Transverse colon (tissue), 4 donors: ENCODE measurements around the gene LTA4H. TPM values are rescaled to one million over a fixed set of nuclear protein-coding genes. Genes with fewer than 3 reads are reported as not detected.
A peak's percentile ranks its signal among the peaks of the same experiment; 100 is the strongest.

Source experiments
- DNase-seq: peaks from one replicate; pipeline ENCODE4 v3.0.0-alpha.2; 2019
- H3K27ac ChIP-seq, 4 donors: fragments of 200-600 bp; sonication (generic); 2 replicates each; pipeline ENCODE4 v1.5.1; 2016 to 2018; ENCODE audit warnings: inconsistent platforms in 4 of 4
- H3K27me3 ChIP-seq: fragments of 200-600 bp; sonication (generic); 2 replicates; pipeline ENCODE4 v1.5.1; 2017; ENCODE audit warnings: inconsistent platforms
- H3K36me3 ChIP-seq, 4 donors: fragments of 200-600 bp; sonication (generic); 2 replicates each; pipeline ENCODE4 v1.5.1; 2017 to 2019; ENCODE audit warnings: inconsistent platforms in 4 of 4
- H3K4me1 ChIP-seq, 4 donors: fragments of 200-600 bp; sonication (generic); 2 replicates each; pipeline ENCODE4 v1.5.1; 2017 to 2020; ENCODE audit warnings: inconsistent platforms in 4 of 4
- H3K4me3 ChIP-seq, 4 donors: fragments of 200-600 bp; sonication (generic); 1 replicate in 1 of 4; 2 replicates in 3 of 4; pipeline versions ENCODE4 v1.5.1 to v1.6.1; 2017 to 2019; ENCODE audit warnings: inconsistent platforms in 4 of 4
- H3K9me3 ChIP-seq, 2 donors: fragments of 200-600 bp; sonication (generic); 2 replicates each; pipeline ENCODE4 v1.5.1; 2017 to 2019; ENCODE audit warnings: inconsistent platforms in 2 of 2
- EP300 ChIP-seq: sonication (generic); formaldehyde crosslinking; IDR thresholded peaks from one replicate; pipeline ENCODE4 v1.6.1; 2017; ENCODE audit warnings: antibody characterized with exemption, low read depth
- POLR2A ChIP-seq: fragments of 450-650 bp; IDR thresholded peaks from one replicate; pipeline ENCODE4 v1.6.1; 2016; ENCODE audit warnings: antibody characterized with exemption, mild to moderate bottlenecking, moderate library complexity
- POLR2AphosphoS5 ChIP-seq, 3 donors: sonication (generic); formaldehyde crosslinking; IDR thresholded peaks; one replicate each; pipeline ENCODE4 v1.6.1; 2016; ENCODE audit warnings: antibody characterized with exemption in 3 of 3
- WGBS, 2 donors: methylation state at CpG; one replicate each; pipeline ENCODE4 v1.1.5; 2018; ENCODE audit warnings: low coverage in 1 of 2; 5-methylcytosine and 5-hydroxymethylcytosine counted together
- in situ Hi-C, 4 donors: fragments of 200-750 bp; cut with MboI; loops; one replicate each; pipeline versions ENCODE4 v1.15.0 to v1.15.1; 2017; ENCODE audit warnings: low sequenced_read_pairs in 3 of 4, low pct_ligation_motif_present in 1 of 4, low pct_unique_long_range_greater_than_20kb in 1 of 4
- intact Hi-C: fragments of 100-400 bp; cut with DNase I; formaldehyde crosslinking; loops from one replicate; pipeline ENCODE4 v1.15.1; 2023; ENCODE audit warnings: low total_unique reads
- total RNA-seq, 4 donors: library from RNA; depleted of rRNA; stranded (reverse); fragments of >200 nt; gene quantifications; one replicate each; pipeline ENCODE4 v1.1.0, GENCODE V29; 2016
- TF ChIP-seq, protein P1 (sequence below), 5 experiments: fragments of 200-600 bp in 3 of 5; fragments of 450-650 bp in 2 of 5; sonication (generic) in 3 of 5; IDR thresholded peaks; 1 replicate in 2 of 5; 2 replicates in 3 of 5; pipeline ENCODE4 v1.5.1; 2016 to 2017; ENCODE audit warnings: antibody characterized with exemption in 5 of 5, inconsistent platforms in 3 of 5, mild to moderate bottlenecking in 2 of 5, moderate library complexity in 1 of 5

Gene LTA4H
- total RNA-seq, 4 donors from 2014 or later, result 22.4 to 91.9 (median 63.6) TPM

DNA sequence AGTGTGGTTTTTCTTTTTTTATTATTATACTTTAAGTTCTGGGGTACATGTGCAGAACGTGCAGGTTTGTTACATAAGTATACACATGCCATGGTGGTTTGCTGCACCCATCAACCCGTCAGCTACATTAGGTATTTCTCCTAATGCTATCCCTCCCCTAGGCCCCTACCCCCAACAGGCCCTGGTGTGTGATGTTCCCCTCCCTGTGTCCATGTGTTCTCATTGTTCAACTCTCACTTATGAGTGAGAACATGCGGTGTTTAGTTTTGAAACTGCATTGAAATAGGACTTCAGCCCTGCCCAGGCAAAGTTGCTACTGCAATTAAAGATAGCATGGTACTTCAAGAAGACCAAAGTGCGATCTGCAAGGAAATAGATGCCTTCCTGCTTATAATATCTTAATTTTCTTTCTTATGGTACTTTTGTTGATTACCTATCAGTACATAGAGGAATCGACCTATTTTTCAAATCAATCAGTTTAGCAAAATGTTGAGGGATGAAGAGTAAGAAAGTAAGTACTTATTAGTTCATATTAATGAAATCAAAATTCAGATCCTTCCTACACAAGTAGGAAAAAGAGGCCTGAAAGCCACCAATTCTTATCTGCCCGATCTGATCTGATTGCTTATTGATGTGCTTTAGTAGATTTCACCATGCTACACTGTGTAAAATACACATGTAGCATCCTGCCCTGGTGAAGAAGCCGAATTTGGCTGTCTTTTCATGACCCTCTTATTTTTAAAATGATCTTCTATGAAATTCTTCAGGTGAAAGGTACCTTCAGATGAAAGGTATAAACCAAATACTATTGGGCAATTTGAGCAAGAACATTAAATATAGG is 1.6 kb downstream of the LTA4H start:
- Histone ChIP-seq H3K4me1 (peaks cover 9 to 27% (median 14%) of the 10 kb centered on the region in 4 donors), H3K27me3 (no peaks in the 10 kb centered on the region), H3K27ac (peak overlapping the region in 3 of 4 donors; percentile 86 to 94 (median 91)), H3K9me3 (no peaks in the 10 kb centered on the region), H3K4me3 (peak overlapping the region in 1 of 4 donors; percentile 95), H3K36me3 (no peaks in the 10 kb centered on the region)
- in situ Hi-C loops, result no loop called here
- intact Hi-C loops, result no loop called here
- TF ChIP-seq POLR2A (no peak), POLR2AphosphoS5 (IDR thresholded peaks at IDR 0.05) (no peak), EP300 (no peak)
- TF ChIP-seq, protein P1, sequence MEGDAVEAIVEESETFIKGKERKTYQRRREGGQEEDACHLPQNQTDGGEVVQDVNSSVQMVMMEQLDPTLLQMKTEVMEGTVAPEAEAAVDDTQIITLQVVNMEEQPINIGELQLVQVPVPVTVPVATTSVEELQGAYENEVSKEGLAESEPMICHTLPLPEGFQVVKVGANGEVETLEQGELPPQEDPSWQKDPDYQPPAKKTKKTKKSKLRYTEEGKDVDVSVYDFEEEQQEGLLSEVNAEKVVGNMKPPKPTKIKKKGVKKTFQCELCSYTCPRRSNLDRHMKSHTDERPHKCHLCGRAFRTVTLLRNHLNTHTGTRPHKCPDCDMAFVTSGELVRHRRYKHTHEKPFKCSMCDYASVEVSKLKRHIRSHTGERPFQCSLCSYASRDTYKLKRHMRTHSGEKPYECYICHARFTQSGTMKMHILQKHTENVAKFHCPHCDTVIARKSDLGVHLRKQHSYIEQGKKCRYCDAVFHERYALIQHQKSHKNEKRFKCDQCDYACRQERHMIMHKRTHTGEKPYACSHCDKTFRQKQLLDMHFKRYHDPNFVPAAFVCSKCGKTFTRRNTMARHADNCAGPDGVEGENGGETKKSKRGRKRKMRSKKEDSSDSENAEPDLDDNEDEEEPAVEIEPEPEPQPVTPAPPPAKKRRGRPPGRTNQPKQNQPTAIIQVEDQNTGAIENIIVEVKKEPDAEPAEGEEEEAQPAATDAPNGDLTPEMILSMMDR (IDR thresholded peaks at IDR 0.05), result no peak
- peak; percentile 32 for DNase-seq
- WGBS, 2 donors, result 49 to 59% methylated on average over 7 of the region's 7 CpGs

GRCh38 chr12:96029826-96030225 is 5.6 kb downstream of the LTA4H start:
- Histone ChIP-seq H3K27ac (no peak overlapping the region), H3K4me1 (peaks cover 9 to 26% (median 14%) of the 10 kb centered on the region in 4 donors), H3K9me3 (no peaks in the 10 kb centered on the region), H3K36me3 (peaks cover 0 to 15% (median 6%) of the 10 kb centered on the region in 4 donors), H3K27me3 (no peaks in the 10 kb centered on the region), H3K4me3 (no peak overlapping the region)
- TF ChIP-seq POLR2A (no peak), EP300 (no peak)
- TF ChIP-seq, protein P1 (IDR thresholded peaks at IDR 0.05), result no peak
- in situ Hi-C loops (no loop called here), intact Hi-C loops (loop anchor here (5.0 kb wide), 1 partner anchor 538 kb away; no protein-coding TSS in a partner anchor)
- no peak for DNase-seq
- WGBS, 2 donors, result 91 to 100% methylated on average over 2 of the region's 2 CpGs

DNA sequence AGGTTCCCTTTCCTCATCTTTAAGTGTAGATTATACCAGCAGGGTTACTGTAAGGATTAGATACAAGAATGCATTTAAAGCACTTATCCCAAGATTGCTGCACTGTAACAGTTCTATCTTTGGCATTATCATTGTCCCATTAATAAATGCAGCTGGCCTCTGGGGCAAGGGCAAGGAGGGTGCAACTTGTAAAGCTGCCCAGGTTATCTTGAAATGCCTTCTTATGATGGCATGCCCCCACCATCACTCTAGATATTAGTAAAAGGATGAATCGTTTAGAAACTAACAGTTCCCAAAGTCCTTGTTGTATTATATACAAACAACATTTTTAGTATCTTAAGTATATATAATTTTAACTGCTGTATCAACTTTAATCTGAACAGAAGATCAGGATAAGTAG is 6.8 kb downstream of the LTA4H start:
- TF ChIP-seq POLR2A (no peak), POLR2AphosphoS5 (IDR thresholded peaks at IDR 0.05) (no peak), EP300 (no peak)
- TF ChIP-seq, protein P1 (IDR thresholded peaks at IDR 0.05), result no peak
- Histone ChIP-seq H3K36me3 (peaks cover 0 to 22% (median 8%) of the 10 kb centered on the region in 4 donors), H3K4me3 (no peak overlapping the region), H3K9me3 (no peaks in the 10 kb centered on the region), H3K27ac (no peak overlapping the region), H3K27me3 (no peaks in the 10 kb centered on the region), H3K4me1 (peaks cover 0 to 13% (median 4%) of the 10 kb centered on the region in 4 donors)
- intact Hi-C loops (loop anchor here (5.0 kb wide), 1 partner anchor 536 kb away; no protein-coding TSS in a partner anchor), in situ Hi-C loops (no loop called here)
- WGBS, 2 donors, result 73 to 88% methylated on average over 1 of the region's 1 CpG
- DNase-seq, result no peak

- intact Hi-C loops, result loop anchor here (5.0 kb wide), 1 partner anchor 534 kb away; no protein-coding TSS in a partner anchor
- WGBS, 2 donors, result 94 to 100% methylated on average over 1 of the region's 1 CpG
- no peak overlapping the region for H3K4me3 ChIP-seq
- in situ Hi-C loops, result no loop called here
- H3K27ac ChIP-seq, result no peak overlapping the region
- no peaks in the 10 kb centered on the region for H3K4me1 ChIP-seq
- TF ChIP-seq EP300, result no peak
- TF ChIP-seq POLR2A, result no peak
- TF ChIP-seq POLR2AphosphoS5 (IDR thresholded peaks at IDR 0.05), result no peak
- TF ChIP-seq, protein P1 (IDR thresholded peaks at IDR 0.05), result no peak
- no peaks in the 10 kb centered on the region for H3K9me3 ChIP-seq
- no peaks in the 10 kb centered on the region for H3K27me3 ChIP-seq
- peaks cover 0 to 40% (median 17%) of the 10 kb centered on the region in 4 donors for H3K36me3 ChIP-seq
- no peak for DNase-seq
Measured at GRCh38 chr12:96026331-96026730, 9.1 kb downstream of the LTA4H start.
